ENCODE results near the gene NANOG.
"Not testable (repeated sequence)": the region's sequence is repeated elsewhere in the genome, so short reads cannot be mapped to it uniquely, and the experiment has no call there.

DNA sequence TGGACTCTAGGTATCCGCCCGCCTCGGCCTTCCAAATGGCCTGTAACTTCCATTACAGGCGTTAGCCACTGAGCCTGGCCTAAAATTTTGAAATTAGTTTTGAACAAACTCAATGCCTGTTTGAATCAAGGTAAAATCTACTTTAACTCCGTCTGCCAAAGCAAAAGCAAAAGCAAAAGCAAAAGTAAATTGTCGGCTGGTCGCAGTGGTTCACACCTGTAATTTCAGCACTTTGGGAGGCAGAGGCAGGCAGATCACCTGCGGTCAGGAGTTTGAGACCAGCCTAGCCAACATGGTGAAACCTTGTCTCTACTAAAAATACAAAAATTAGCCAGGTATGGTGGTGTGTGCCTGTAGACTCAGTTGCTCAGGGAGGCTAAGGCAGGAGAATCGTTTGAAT, 33.5 kb upstream of the NANOG start:
- TF ChIP-seq POLR2AphosphoS5, POLR2A (IDR thresholded peaks at IDR 0.05): not testable (repeated sequence)
- TF ChIP-seq, protein P1, sequence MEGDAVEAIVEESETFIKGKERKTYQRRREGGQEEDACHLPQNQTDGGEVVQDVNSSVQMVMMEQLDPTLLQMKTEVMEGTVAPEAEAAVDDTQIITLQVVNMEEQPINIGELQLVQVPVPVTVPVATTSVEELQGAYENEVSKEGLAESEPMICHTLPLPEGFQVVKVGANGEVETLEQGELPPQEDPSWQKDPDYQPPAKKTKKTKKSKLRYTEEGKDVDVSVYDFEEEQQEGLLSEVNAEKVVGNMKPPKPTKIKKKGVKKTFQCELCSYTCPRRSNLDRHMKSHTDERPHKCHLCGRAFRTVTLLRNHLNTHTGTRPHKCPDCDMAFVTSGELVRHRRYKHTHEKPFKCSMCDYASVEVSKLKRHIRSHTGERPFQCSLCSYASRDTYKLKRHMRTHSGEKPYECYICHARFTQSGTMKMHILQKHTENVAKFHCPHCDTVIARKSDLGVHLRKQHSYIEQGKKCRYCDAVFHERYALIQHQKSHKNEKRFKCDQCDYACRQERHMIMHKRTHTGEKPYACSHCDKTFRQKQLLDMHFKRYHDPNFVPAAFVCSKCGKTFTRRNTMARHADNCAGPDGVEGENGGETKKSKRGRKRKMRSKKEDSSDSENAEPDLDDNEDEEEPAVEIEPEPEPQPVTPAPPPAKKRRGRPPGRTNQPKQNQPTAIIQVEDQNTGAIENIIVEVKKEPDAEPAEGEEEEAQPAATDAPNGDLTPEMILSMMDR (IDR thresholded peaks at IDR 0.05) = not testable (repeated sequence)
